Stimulated activated CD4-positive, alpha-beta T cell treated with anti-CD3 and anti-CD28 coated beads, Interleukin-1b, Interleukin-23, amount 100 ng/mL, for 48 hours (primary cell): Measurements from ENCODE around the gene ESYT1.

Experiments used
- DNase-seq: peaks from one replicate; pipeline ENCODE4 v3.0.0-alpha.2; 2020

ESYT1 gene

GRCh38 chr12:56157201-56158028, 29.3 kb downstream of the ESYT1 start:
- DNase-seq, result peak; percentile 68

GRCh38 chr12:56158029-56158925, 30.2 kb downstream of the ESYT1 start, which contains the start of gene MYL6:
Gene MYL6 (plus strand): TSS chr12:56158359. CDS start chr12:56158402, 43 bp downstream.
- DNase-seq, result peak; percentile 94

- peak; percentile 31 for DNase-seq
These were observed 30.9 kb downstream of the ESYT1 start for GRCh38 chr12:56158926-56159461.

- no peak for DNase-seq
These were observed 31.6 kb downstream of the ESYT1 start for GRCh38 chr12:56159482-56160192.

- peak; percentile 57 for DNase-seq
These were observed 32.2 kb downstream of the ESYT1 start for GRCh38 chr12:56160193-56160763.

- no peak for DNase-seq
These were observed 33.0 kb downstream of the ESYT1 start for GRCh38 chr12:56160894-56161689.

- DNase-seq, result no peak
These were observed 33.8 kb downstream of the ESYT1 start for GRCh38 chr12:56161690-56162351.

- no peak for DNase-seq
These were observed 34.6 kb downstream of the ESYT1 start for GRCh38 chr12:56162468-56163290.

- DNase-seq, result no peak
These were observed 35.7 kb downstream of the ESYT1 start for GRCh38 chr12:56163533-56164344.

- no peak for DNase-seq
These were observed 36.3 kb downstream of the ESYT1 start for GRCh38 chr12:56164345-56164729.

GRCh38 chr12:56165369-56165768, 37.3 kb downstream of the ESYT1 start:
- DNase-seq, result no peak

- DNase-seq, result no peak
These were observed 41.2 kb downstream of the ESYT1 start for GRCh38 chr12:56169229-56169759.

- no peak for DNase-seq
These were observed 44.8 kb downstream of the ESYT1 start for GRCh38 chr12:56172839-56173238.

GRCh38 chr12:56178347-56178746, 50.3 kb downstream of the ESYT1 start:
- DNase-seq, result no peak

GRCh38 chr12:56186957-56187356, 58.9 kb downstream of the ESYT1 start:
- DNase-seq, result no peak

GRCh38 chr12:56188131-56188777, 60.2 kb downstream of the ESYT1 start:
- no peak for DNase-seq

- DNase-seq, result no peak
These were observed 60.7 kb downstream of the ESYT1 start for GRCh38 chr12:56188778-56189098.

GRCh38 chr12:56189099-56189917, 61.2 kb downstream of the ESYT1 start, which contains the start of gene SMARCC2:
Gene SMARCC2 (minus strand): TSS chr12:56189483. CDS start chr12:56189461, 22 bp downstream.
- peak; percentile 84 for DNase-seq
